Stimulated activated CD4-positive, alpha-beta T cell treated with anti-CD3 and anti-CD28 coated beads, Interleukin-1b, Interleukin-23, amount 100 ng/mL, for 24 hours (primary cell): Measurements from ENCODE around the gene SAA2.
"Not testable (repeated sequence)": the region's sequence is repeated elsewhere in the genome, so short reads cannot be mapped to it uniquely, and the experiment has no call there.

Source experiments
- DNase-seq, 4 experiments: peaks; one replicate each; pipeline ENCODE4 v3.0.0-alpha.2; 2020; ENCODE audit warnings: low read depth in 4 of 4, low spot score in 1 of 4

SAA2 gene

GRCh38 chr11:18253233-18253632 is 4.8 kb upstream of the SAA2 start:
- DNase-seq: no peak

- DNase-seq: not testable (repeated sequence)
Observed at GRCh38 chr11:18247191-18247581, 1.3 kb downstream of the SAA2 start.

- DNase-seq: not testable (repeated sequence)
Observed at GRCh38 chr11:18246379-18247190, 1.9 kb downstream of the SAA2 start.

- no peak for DNase-seq
Observed at GRCh38 chr11:18245396-18245795, 3.1 kb downstream of the SAA2 start.

- peak in 3 of 4 experiments; percentile 14 to 48 (median 27) for DNase-seq
Observed at GRCh38 chr11:18243783-18244362, 4.6 kb downstream of the SAA2 start.

- no peak for DNase-seq
Observed at GRCh38 chr11:18239655-18240054, 8.8 kb downstream of the SAA2 start.

- DNase-seq: no peak
Observed at GRCh38 chr11:18236664-18237356, 11.7 kb downstream of the SAA2 start, which contains the start of gene SAA4. Gene SAA4 (minus strand): TSS chr11:18236802. CDS start chr11:18235926, 876 bp downstream.

- DNase-seq: no peak
Observed at GRCh38 chr11:18235394-18236334, 12.8 kb downstream of the SAA2 start.

GRCh38 chr11:18233912-18234311 is 14.6 kb downstream of the SAA2 start:
- no peak for DNase-seq

- DNase-seq: no peak
Observed at GRCh38 chr11:18230859-18231258, 17.6 kb downstream of the SAA2 start.

GRCh38 chr11:18229501-18229900 is 19.0 kb downstream of the SAA2 start:
- DNase-seq: no peak

- no peak for DNase-seq
Observed at GRCh38 chr11:18225913-18226312, 22.6 kb downstream of the SAA2 start.

GRCh38 chr11:18223591-18224387 is 24.7 kb downstream of the SAA2 start:
- DNase-seq: no peak

GRCh38 chr11:18222814-18223421 is 25.6 kb downstream of the SAA2 start:
- no peak for DNase-seq

GRCh38 chr11:18221274-18221876 is 27.1 kb downstream of the SAA2 start:
- no peak for DNase-seq

GRCh38 chr11:18209058-18209457 is 39.4 kb downstream of the SAA2 start:
- DNase-seq: no peak

- DNase-seq: no peak
Observed at GRCh38 chr11:18204771-18205170, 43.7 kb downstream of the SAA2 start.

- no peak for DNase-seq
Observed at GRCh38 chr11:18204220-18204619, 44.2 kb downstream of the SAA2 start.

GRCh38 chr11:18203723-18204122 is 44.7 kb downstream of the SAA2 start:
- no peak for DNase-seq
